HG03378 (cell line): Measurements from ENCODE around the gene INAFM1.
"Not testable (repeated sequence)": the region's sequence is repeated elsewhere in the genome, so short reads cannot be mapped to it uniquely, and the experiment has no call there.

ENCODE experiments used
- ATAC-seq: cut with Tn5 transposase; IDR thresholded peaks from one replicate; pipeline ENCODE4 v1.9.1; 2021; ENCODE audit warnings: mild to moderate bottlenecking, moderate library complexity; ENCODE audit not compliant: unreplicated experiment

INAFM1 gene

DNA sequence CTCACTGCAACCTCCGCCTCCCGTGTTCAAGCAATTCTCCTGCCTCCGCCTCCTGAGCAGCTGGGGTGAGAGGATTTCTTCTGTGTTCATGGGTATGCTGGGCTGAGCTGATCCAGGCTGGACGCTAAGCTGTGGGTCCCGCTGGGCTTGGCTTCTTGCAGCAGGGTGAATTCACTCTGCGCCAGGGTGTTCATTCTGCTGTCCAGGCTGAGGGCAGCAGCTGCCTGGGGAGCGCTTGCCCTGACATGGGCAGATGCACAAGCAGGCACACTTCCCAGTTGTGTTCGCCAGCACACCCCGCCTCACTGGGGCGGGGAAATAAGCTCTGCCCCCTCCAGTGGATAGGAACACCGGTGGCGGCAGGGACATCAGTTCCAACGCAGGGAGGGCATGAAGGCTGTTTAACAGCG lies 7.3 kb upstream of the INAFM1 start:
- no peak for ATAC-seq

DNA sequence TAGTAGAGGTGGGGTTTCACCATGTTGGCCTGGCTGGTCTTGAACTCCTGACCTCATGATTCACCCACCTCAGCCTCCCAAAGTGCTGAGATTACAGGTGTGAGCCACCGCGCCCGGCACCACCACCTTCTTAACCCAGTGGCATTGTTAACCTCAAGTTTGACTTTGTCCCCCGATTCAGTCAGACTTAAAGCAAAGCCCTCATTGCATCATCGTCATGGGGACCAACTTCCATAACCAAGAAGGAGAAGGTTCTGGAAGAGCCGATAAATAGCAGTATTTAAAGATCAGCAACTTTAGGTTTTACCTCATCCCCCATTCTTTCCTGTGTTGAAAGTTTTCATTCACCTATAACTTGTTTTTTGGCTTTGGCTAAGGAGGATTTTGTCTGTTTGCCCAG lies 6.7 kb upstream of the INAFM1 start:
- no peak for ATAC-seq

DNA sequence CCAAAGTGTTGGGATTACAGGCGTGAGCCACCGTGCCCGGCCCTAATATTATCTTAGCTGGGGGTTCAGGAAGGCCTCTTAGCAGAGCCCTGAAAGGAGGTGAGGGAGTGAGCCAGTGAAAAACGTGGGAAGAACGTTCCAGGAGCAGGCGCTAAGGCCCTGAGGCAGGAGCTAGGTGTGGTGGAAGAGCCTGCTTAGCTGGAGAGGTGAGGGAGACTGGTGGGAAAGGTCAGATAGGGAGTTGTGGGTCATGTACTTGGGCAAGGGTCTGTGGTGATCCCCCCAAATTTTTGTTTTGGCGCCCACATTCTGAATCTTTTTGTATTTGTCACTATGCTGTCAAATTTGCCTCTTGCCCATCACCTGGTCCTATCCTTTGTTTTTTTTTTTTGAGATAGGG lies 5.1 kb upstream of the INAFM1 start:
- ATAC-seq, result no peak

DNA sequence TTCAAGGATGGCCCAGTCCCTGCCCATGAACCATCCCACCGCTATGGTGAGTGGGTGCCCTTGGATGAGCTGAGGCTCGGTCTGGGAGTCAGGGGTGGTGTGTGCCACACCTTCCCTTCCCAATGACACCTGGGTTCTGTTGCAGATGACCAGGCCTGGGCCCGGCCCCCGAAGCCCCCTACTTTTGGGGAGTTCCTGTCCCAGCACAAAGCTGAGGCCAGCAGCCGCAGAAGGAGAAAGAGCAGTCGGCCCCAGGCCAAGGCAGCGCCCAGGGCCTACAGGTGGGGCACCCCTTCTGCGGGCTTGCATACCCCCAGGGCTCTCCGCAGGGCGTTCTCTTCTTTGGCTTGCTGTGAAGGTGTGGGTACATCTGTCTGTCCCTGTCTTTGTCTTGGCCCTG lies 4.3 kb upstream of the INAFM1 start:
- no peak for ATAC-seq

DNA sequence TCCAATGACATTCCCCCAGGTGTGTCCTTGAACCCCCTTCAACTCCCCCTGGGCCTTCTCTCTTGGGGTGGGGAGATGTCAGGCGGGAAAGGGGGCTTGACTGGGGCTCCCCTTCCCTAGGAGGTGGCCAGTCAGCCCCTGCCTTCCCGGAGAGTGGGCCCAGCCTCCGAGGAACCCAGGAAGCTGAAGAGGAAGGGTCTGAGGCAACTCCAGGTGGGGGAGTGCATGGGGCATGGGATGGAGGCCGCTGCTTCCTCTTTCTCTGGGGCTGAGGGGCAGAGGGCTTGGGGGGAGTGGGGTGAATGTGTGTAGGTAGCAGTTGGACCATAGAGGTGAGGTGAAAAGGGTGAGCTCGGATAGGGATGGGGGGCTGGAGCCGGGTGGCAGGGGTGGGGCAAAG lies 2.7 kb upstream of the INAFM1 start:
- ATAC-seq, result no peak

DNA sequence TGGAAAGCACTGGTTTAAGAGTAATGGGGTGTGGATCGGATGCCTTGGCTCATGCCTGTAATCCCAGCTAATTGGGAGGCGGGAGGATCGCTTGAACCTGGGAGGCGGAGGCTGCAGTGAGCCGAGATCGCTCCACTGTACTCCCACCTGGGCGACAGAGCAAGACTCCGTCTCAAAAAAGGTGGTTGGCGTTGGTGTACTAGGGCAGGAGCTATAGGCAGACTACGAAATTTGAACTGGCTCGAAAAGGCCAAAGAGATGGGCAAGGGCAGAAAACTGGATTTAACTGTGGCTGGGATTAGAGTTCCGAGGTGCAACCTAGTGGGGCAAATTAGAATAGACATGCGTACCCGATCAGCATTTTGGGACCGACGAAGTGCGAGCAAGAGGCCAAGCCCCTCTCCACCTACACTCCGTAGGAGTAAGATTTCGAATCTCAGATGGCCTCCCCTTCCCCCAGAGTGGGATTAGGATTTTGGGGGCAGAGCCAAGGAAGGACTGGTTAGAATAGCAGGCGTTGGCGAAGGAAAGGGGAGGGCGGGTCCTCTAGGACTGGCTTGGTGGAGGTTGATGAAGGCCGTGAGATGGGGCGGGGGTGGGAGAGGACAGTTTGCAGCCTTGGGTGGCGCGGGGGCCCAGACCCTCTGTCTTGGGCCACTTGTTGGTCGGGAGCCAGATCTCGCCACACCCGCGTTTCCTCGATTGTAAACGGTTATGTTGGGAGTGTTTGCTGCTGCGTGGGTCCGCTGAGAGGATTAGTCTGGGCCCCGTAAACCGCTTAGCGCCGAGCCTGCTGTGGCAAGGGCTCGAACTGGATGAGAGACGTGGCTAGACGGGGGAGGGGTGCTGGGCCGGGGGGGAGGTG lies 2.0 kb upstream of the INAFM1 start:
- no peak for ATAC-seq

DNA sequence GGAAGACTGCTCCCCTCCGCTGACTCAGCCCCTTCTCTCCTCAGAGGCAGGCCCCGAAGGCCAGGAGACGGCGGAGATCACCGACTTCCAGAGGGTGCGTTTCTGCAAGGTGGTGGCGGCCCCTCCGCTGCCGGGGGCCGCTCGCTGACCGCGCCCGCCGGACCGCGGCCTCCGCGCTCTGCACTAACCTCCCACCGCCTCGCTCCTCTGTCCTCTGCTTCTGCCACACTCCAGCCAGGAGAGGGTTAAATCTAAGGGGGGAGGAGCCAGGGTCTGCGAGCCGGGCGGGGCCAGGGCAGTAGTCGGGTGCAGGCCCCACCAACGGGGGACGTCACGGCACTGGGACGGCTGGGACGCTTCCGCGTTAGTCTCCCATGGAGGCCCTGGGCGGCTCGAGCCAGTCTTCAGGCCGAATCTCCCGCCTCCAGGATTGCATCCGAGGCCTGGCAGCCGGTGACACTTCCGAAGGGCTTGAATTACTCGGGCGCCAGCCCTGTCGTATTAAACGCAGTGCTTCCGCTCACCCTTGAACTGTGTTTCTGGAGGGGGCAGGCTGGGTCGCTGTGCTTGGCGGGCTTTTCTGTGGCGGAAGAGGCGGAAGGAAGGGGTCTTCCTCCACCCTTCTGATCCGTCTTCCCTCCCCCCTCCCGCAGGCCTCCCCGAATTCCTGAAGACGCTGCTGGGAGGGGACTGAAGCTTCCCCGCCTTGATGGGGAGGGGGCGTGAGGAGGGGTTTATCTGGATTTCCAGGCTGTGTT lies 1.2 kb upstream of the INAFM1 start:
- ATAC-seq, result peak; percentile 46

DNA sequence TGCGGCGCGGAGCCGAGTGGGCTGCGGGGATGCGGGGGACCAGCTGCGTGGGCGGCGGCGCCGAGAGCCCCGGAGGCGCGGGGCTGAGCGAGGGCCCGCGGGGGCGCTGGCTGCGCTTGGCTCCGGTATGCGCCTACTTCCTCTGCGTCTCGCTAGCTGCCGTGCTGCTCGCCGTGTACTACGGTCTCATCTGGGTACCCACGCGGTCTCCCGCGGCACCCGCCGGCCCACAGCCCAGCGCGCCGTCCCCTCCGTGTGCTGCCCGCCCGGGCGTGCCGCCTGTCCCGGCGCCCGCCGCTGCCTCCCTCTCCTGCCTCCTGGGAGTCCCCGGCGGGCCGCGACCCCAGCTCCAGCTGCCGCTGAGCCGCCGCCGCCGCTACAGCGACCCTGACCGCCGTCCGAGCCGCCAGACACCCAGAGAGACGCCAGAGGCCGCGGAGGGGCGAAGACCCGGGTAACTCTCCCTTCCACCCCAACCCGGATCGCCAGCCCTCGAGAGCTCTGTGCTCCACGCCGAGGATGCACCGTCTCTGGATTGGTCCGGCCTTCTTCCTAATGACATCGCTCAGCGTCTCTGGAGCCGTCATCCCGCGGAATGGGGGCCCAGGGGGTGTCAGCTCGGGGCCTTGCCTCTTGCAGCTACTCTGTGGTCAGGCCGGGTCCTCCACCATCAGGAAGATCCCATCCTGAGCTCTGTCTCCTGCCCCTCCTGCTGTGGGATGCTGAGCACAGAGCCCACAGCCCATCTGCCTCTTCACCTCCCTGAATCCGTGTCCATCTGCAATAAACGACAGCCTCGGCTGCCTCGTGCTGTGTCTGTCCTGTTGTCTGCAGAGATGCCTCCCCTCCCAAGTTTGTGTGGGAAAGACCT lies 441 bp downstream of the INAFM1 start:
- ATAC-seq, result no peak

DNA sequence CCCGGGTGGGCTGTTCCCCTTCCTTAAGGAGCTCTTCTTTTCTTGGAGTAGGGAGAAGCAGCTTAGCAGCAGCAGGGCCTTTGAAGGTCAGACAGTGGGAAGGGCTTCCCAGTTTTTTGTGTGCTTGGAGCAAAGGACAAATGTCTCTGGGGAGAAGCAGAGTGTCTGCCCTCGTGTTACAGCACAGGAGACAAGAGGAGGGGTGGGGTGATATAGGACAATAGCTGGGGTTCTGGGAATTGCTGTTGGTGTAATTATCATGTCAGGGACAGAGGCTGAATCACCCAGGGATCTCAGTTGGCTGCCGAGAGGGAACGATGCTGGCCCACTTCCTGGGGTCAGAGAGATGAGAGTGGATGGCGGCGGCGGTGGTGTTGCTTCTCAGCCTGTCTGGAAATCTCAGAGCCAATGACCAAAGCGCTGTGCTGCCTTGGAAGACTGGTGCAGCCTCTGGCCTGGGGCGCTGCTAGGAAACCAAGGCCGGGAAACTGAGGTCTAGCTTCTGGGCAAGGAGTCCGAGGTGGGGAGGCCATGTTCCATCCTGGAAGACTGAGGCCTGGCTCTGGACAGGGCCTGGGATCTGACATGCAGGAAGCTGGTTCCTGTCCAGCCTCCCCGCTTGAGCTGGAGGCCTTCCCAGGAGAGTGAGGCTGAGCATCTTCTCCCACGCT lies 1.2 kb downstream of the INAFM1 start:
- no peak for ATAC-seq

DNA sequence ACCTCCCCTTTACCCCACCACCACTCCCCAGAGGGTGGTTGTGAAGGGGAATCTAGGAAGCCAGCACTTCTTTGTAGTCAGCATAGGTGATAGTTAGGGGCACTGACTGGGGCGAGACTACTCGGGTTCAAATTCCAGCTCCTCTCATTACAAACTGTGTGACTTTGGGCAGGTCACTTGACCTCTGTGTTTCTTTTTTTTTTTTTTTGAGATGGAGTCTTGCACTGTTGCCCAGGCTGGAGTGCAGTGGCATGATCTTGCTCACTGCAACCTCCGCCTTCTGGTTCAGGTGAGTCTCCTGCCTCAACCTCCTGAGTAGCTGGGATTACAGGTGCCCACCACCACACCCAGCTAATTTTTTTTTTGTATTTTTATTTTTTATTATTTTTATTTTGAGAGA lies 1.8 kb downstream of the INAFM1 start:
- ATAC-seq, result not testable (repeated sequence)

DNA sequence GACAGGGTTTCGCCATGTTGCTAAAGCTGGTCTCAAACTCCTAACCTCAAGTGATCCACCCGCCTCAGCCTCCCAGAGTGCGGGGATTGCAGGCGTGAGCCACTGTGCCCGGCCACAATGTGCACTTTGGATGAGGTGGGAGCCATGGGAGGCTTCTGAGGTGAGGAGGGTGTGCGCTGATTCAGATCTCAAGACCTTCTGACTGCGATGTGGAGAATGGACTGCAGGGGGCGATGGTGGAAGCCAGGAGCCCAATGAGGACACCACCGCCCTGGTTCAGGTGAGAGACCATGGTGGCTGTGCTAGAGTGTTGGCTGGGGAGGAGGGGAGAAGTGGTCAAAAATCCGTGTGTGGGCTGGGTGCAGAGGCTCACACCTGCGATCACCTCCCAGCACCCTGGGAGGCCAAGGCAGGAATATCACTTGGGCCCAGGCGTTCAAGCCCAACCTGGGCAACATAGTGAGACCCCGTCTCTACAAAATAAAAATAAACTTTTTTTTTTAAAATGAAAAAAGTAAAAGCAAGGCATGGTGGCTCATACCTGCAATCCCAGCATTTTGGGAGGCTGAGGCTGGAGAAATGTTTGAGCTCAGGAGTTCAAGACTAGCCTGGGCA lies 5.6 kb downstream of the INAFM1 start:
- no peak for ATAC-seq

DNA sequence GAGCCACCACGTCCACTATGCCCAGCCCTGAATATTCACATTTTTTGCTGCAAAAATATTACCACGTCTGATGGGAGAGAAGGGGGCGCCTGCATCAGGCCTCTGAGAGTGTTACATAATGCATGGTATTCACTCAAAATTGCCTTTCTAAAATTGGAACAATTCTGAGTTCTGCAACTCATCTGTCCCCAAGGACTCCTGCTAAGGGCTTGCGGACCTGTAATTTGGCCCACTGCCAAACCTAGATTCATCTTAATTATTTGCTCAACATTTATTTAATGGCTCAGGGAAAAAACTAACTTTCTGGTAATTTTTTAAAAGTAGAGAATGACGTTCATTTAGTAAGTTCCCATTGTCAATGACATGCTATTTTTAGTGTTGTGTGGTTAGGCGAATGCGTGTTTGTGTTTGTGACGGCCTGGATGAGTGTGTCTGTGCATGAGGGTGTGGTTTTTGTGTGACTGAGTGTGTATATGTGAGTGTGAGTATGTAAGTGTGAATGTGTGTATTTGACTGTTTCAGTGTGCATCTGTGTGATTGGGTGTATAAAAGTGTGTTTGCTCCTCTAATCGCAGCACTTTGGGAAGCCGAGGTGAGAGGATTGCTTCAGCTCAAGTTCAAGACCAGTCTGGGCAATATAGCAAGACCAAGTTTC lies 8.8 kb downstream of the INAFM1 start:
- no peak for ATAC-seq

DNA sequence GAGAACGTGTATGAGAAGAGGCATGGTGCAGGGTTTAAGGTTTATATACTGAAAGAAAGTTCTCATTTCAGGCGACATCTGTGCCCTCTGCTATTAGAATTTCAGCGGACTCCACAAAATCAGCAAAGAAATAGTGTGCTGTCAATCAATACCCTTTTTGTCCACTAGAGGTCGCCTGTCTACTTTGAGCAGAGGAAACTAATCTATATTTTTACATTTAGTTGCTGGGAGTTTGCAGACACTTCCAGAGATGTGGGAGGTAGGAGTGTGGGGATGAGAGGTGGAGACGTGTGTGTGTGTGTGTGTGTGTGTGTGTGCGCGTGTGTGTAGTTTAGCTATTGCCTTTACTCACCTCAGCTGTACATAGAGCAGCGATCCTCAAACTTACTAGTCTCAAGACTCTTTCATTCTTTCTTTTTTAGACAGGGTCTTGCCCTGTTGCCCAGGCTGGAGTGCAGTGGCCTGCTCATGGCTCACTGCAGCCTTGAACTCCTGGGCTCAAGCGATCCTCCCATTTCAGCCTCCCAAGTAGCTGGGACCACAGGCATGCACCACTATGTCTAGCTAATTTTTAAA lies 9.7 kb downstream of the INAFM1 start:
- no peak for ATAC-seq

DNA sequence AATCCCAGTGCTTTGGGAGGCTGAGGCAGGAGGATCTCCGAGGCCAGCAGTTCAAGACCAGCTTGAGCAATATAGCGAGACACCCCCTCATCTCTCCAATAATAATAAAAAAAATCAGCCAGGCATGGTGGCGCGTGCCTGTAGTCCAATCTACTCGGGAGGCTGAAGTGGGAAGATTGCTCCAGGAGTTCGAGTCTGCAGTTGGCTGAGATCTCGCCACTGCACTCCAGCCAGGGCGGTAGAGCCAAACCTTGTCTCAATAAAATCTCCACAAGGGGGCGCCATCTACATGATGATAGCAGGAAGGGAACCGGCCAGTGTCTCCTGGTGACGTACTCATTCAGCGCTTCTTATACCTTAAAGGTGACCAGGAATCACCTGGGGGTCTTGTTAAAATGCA lies 21.4 kb downstream of the INAFM1 start:
- no peak for ATAC-seq

DNA sequence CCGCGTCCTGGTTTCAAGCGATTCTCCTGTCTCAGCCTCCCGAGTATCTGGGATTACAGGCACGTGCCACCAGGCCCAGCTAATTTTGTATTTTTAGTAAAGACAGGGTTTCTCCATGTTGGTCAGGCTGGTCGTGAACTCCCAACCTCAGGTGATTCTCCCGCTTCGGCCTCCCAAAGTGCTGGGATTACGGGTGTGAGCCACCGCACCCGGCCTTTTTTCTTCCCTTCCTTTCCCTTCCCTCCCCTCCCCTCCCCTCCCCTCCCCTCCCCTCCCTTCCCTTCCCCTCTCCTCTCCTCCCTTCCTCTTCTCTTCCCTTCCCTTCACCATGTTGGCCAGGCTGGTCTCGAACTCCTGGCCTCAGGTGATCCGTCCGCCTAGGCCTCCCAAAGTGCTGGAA lies 26.2 kb downstream of the INAFM1 start:
- not testable (repeated sequence) for ATAC-seq

DNA sequence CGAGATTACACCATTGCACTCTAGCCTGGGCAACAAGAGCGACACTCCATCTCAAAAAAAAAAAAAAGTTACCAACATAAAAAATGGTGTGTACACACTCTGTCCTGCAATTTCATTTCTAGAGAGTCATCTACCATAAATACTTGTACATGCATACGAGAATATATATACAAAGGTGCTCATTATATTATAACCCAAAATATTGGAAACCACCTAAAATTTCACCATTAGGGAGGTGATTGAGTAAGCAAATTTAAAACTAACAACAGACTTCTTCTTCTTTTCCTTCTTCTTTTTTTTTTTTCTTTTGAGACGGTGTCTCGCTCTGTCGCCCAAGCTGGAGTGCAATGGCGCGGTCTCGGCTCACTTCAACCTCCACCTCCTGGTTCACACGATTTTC lies 27.6 kb downstream of the INAFM1 start:
- ATAC-seq, result no peak

DNA sequence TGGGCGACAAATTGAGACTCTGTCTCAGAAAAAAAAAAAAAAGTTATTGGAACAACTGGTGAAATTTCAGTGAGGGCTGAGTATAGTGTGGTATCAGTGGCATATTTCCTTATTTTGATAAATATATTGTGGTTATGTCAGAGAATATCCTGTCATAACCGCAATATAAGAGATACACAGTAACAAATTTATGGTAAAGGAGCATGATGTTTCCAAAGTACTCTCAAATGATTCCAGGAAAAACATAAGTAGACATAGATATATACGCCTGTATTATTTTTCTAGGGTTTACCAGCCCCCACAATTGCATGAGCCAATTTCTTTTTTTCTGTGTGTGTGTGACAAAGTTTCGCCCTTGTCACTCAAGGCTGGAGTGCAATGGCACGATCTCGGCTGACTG lies 29.3 kb downstream of the INAFM1 start:
- no peak for ATAC-seq

DNA sequence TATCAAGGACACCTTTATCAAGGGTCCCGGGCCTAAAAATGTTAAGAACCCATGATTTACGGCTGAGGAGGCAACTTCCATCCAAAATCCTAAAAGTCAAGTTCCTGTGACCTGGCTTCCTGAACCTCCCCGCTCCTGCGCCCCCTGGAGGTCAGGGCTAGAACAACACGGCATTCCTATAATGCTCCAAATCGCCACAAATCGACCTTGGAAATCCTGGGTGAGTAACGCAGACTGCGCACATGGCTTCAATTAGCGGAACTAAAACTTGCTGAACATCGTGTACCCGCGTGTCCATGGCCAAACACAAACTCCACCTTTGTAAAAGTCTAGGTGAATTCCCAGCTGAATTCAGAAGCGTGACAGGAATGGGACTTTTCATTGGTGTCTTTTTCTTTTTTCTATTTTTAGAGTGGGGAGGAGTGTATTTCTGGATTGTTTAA lies 30.6 kb downstream of the INAFM1 start:
- ATAC-seq, result no peak

DNA sequence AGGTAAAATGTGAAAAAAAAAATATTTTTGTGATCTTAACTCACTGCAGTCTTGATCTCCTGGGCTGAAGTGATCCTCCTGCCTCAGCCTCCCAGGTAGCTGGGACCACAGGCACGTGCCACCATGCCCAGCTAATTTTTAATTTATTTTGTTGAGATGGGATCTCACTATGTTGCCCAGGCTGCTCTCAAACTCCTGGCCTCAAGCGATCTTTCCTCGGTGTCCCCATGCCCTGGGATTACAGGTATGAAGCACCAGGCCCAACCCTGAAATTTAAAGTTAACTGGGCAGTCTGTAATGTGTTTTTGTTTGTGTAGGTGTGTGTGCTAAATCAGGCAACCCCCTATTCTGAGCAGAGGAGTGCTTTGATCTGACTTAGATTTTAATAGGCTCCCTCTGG lies 31.6 kb downstream of the INAFM1 start:
- no peak for ATAC-seq
